HUES6 (cell line): ENCODE measurements around the gene NES.

Source experiments
- H3K27ac ChIP-seq: 2 replicates; pipeline ENCODE4 v1.7.0; 2013; ENCODE audit warnings: low read depth, mild to moderate bottlenecking, low read length, inconsistent platforms
- H3K27me3 ChIP-seq: 2 replicates; pipeline ENCODE4 v1.6.1; 2013; ENCODE audit warnings: low read length; ENCODE audit not compliant: control insufficient read depth, insufficient read depth
- H3K36me3 ChIP-seq: 2 replicates; pipeline ENCODE4 v1.6.1; 2013; ENCODE audit warnings: low read length; ENCODE audit not compliant: control insufficient read depth, insufficient read depth
- H3K4me1 ChIP-seq: 2 replicates; pipeline ENCODE4 v1.6.1; 2013; ENCODE audit warnings: low read length; ENCODE audit not compliant: control insufficient read depth, insufficient read depth
- H3K4me3 ChIP-seq: 2 replicates; pipeline ENCODE4 v1.5.1; 2013; ENCODE audit warnings: low read depth, low read length
- H3K9ac ChIP-seq: one replicate; pipeline ENCODE4 v1.6.1; 2013; ENCODE audit warnings: mild to moderate bottlenecking, low read length
- H3K9me3 ChIP-seq: 2 replicates; pipeline ENCODE4 v1.6.1; 2013; ENCODE audit warnings: low read depth, low read length; ENCODE audit not compliant: control insufficient read depth, insufficient read depth

The NES gene

GRCh38 chr1:156648496-156648895, 28.7 kb downstream of the NES start:
- Histone ChIP-seq H3K27ac (no peak overlapping the region), H3K9ac (no peak overlapping the region), H3K27me3 (peaks cover 97% of the 10 kb centered on the region), H3K36me3 (no peaks in the 10 kb centered on the region), H3K4me3 (no peak overlapping the region), H3K4me1 (no peaks in the 10 kb centered on the region), H3K9me3 (no peaks in the 10 kb centered on the region)

GRCh38 chr1:156647351-156647750, 29.9 kb downstream of the NES start:
- H3K9ac ChIP-seq: no peak overlapping the region

GRCh38 chr1:156646738-156647211, 30.4 kb downstream of the NES start:
- Histone ChIP-seq H3K36me3 (no peaks in the 10 kb centered on the region), H3K9me3 (no peaks in the 10 kb centered on the region), H3K27ac (no peak overlapping the region), H3K4me1 (peaks cover 7% of the 10 kb centered on the region; the same call in 1 of the 2 replicates), H3K4me3 (no peak overlapping the region), H3K9ac (no peak overlapping the region), H3K27me3 (peaks cover 98% of the 10 kb centered on the region)

More at GRCh38 chr1:156647351-156647750, 29.9 kb downstream of the NES start:
- H3K4me1 ChIP-seq: peaks cover 7% of the 10 kb centered on the region; the same call in 1 of the 2 replicates
- H3K9me3 ChIP-seq: no peaks in the 10 kb centered on the region
- peaks cover 99% of the 10 kb centered on the region for H3K27me3 ChIP-seq
- H3K27ac ChIP-seq: no peak overlapping the region
- H3K4me3 ChIP-seq: no peak overlapping the region
- H3K36me3 ChIP-seq: no peaks in the 10 kb centered on the region

DNA sequence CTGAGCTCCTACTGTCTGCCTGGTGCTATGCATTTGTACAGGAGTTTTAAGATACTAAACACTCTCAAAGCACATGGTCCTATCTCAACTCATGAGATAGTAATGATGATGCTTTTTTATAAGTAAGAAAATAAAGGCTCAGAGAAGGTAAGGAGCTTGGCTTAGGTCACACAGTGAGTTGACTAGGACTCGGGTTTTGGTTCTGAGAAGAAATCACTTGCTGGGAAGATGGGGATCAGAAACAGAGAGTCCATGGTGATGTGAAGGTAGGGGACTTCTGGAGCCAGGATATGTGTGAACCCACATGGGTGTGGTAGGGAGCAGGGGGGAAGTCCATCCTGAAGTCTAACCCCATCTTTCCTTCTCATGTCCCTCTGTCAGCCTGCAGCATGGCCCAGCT, 31.5 kb downstream of the NES start:
- no peak overlapping the region for H3K9ac ChIP-seq
- H3K9me3 ChIP-seq: no peaks in the 10 kb centered on the region
- H3K36me3 ChIP-seq: no peaks in the 10 kb centered on the region
- no peak overlapping the region for H3K4me3 ChIP-seq
- H3K27me3 ChIP-seq: peaks cover 97% of the 10 kb centered on the region
- H3K4me1 ChIP-seq: peaks cover 14% of the 10 kb centered on the region
- H3K27ac ChIP-seq: no peak overlapping the region

DNA sequence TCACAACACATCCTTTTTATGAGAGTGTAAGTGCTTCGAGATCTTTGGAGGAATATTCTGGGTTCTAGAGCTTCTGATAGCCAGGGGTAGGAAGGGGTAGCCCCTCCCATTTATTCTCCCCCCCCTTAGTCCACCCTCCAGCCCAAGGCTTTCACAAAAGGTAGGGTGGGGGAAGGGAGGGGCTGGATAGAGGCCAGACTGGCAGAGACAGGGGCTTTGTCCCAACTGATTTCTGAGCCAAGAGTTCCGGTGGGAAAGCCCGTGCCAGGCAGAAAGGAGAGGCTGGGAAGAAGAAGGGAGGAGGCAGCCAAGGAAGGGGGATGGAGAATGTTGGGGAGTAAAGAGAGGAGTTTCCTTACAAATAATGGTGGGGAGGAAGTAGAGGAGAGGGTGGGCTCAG, 32.2 kb downstream of the NES start:
- Histone ChIP-seq H3K27ac (no peak overlapping the region), H3K36me3 (no peaks in the 10 kb centered on the region), H3K4me1 (peaks cover 14% of the 10 kb centered on the region), H3K4me3 (no peak overlapping the region), H3K9ac (no peak overlapping the region), H3K9me3 (no peaks in the 10 kb centered on the region), H3K27me3 (peaks cover 97% of the 10 kb centered on the region)

DNA sequence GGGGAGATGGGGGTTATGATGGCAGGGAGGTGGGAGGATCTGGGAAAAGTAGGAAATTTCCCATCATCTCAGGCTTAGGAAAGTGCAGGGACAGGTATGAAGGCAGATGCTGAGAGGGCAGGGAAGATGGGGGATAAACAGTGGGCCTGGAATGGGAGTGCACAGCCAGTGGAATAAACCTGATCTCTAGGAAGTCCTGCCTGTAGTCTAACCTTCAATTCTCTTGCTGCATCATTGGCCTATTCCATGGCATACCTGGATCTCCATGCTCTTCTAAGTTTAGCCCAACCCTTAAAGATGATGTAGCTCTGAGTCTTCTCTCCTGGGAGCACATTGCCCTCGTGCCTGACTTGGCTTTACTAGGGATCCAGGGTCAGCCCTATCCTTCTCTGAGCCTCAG, 32.6 kb downstream of the NES start:
- H3K27ac ChIP-seq: no peak overlapping the region
- H3K27me3 ChIP-seq: peaks cover 97% of the 10 kb centered on the region
- H3K9ac ChIP-seq: no peak overlapping the region
- H3K4me3 ChIP-seq: no peak overlapping the region
- H3K36me3 ChIP-seq: no peaks in the 10 kb centered on the region
- H3K9me3 ChIP-seq: no peaks in the 10 kb centered on the region
- H3K4me1 ChIP-seq: peaks cover 15% of the 10 kb centered on the region

GRCh38 chr1:156644146-156644545, 33.1 kb downstream of the NES start:
- Histone ChIP-seq H3K9me3 (no peaks in the 10 kb centered on the region), H3K4me3 (no peak overlapping the region), H3K36me3 (no peaks in the 10 kb centered on the region), H3K4me1 (peaks cover 17% of the 10 kb centered on the region), H3K27me3 (peaks cover 97% of the 10 kb centered on the region), H3K27ac (no peak overlapping the region), H3K9ac (no peak overlapping the region)

DNA sequence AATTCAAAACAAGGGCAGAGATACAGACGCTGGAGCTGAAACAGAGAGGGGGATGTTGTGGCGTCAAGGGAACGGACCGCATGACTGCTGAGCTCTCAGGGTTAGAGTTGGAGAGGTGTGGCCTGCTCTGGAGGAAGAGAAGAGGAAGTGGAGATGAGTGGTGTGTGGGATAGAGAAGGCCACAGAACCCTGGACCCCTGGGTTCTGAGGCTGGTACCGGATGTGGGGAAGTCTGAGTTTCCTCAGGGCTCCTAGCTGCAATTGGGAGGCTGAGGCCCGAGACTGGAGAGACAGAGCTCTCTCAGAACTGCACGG, 33.5 kb downstream of the NES start:
- H3K36me3 ChIP-seq: no peaks in the 10 kb centered on the region
- H3K27ac ChIP-seq: no peak overlapping the region
- peaks cover 97% of the 10 kb centered on the region for H3K27me3 ChIP-seq
- H3K9ac ChIP-seq: no peak overlapping the region
- no peak overlapping the region for H3K4me3 ChIP-seq
- H3K9me3 ChIP-seq: no peaks in the 10 kb centered on the region
- peaks cover 17% of the 10 kb centered on the region for H3K4me1 ChIP-seq

DNA sequence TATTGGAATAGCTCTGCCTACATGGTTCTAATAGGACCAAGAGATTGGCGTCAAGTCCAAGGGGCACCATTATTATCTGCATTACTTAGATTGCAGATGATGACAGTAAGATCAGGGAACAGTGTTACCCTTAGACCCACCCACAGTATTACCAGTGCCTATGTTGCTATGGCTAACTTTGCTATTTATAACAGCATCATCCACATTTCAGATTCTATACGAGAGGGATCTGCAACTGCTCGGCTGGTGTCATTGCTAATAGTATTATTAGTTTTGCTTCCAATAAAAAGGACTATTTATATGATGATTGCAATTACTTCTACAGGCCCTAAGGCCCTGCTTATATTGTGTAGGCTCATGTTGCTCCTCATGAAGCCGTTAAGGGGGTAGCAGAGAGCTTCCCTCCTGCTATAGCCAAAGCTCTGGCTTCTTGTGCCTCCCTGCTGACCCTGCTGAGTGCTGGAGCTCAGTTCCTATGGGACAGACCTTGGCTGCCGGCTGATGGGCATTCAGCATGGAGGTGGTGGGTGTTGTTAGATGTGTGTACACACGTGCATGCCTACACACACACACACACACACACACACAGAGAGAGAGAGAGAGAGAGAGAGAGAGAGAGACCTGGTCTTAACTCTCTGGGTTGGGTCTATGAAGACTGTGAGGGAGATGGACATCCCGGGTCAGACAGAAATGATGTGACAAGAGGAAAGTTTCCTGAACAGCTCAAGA, 34.0 kb downstream of the NES start:
- Histone ChIP-seq H3K27ac (no peak overlapping the region), H3K9ac (no peak overlapping the region), H3K4me1 (peaks cover 17% of the 10 kb centered on the region), H3K36me3 (no peaks in the 10 kb centered on the region), H3K9me3 (no peaks in the 10 kb centered on the region), H3K4me3 (no peak overlapping the region), H3K27me3 (peaks cover 97% of the 10 kb centered on the region)

- H3K27me3 ChIP-seq: peaks cover 97% of the 10 kb centered on the region
- H3K4me1 ChIP-seq: peaks cover 17% of the 10 kb centered on the region
- no peak overlapping the region for H3K27ac ChIP-seq
- no peaks in the 10 kb centered on the region for H3K9me3 ChIP-seq
- H3K4me3 ChIP-seq: peak overlapping the region; percentile 70
- H3K36me3 ChIP-seq: no peaks in the 10 kb centered on the region
- H3K9ac ChIP-seq: peak overlapping the region; percentile 36
Measured at GRCh38 chr1:156642265-156643048, 34.8 kb downstream of the NES start.

DNA sequence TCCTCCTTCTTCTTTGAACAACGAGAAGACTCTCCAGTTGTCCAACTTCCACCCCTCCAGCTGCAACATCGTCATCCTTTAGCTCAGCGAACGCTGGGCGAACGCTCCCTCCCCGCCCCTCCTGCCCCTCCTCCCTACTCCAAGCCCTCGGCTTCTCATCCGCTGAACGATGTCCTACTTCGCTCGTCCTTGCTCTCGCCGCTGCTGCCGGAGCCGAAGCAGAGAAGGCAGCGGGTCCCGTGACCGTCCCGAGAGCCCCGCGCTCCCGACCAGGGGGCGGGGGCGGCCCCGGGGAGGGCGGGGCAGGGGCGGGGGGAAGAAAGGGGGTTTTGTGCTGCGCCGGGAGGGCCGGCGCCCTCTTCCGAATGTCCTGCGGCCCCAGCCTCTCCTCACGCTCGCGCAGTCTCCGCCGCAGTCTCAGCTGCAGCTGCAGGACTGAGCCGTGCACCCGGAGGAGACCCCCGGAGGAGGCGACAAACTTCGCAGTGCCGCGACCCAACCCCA, 35.4 kb downstream of the NES start, which contains the start of gene BCAN:
TSS of gene BCAN (plus strand) at position 357 of the 504 bp plus-strand sequence. CDS start 3,938 bp downstream, outside the sequence.
- Histone ChIP-seq H3K4me3 (peak within 1 kb of the TSS; percentile 70), H3K36me3 (no peaks in the 10 kb centered on the region), H3K4me1 (peaks cover 17% of the 10 kb centered on the region), H3K27ac (no peak within 1 kb of the TSS), H3K9me3 (no peaks in the 10 kb centered on the region), H3K9ac (peak within 1 kb of the TSS; percentile 36), H3K27me3 (peaks cover 95% of the 10 kb centered on the region)
